Measurements from ENCODE around the gene HTRA3.

HTRA3 gene

GRCh38 chr4:8245884-8246833 is 23.4 kb upstream of the HTRA3 start:
- in situ Hi-C loops (cut with HindIII; ENCODE audit: low sequenced_read_pairs), result no loop called here

DNA sequence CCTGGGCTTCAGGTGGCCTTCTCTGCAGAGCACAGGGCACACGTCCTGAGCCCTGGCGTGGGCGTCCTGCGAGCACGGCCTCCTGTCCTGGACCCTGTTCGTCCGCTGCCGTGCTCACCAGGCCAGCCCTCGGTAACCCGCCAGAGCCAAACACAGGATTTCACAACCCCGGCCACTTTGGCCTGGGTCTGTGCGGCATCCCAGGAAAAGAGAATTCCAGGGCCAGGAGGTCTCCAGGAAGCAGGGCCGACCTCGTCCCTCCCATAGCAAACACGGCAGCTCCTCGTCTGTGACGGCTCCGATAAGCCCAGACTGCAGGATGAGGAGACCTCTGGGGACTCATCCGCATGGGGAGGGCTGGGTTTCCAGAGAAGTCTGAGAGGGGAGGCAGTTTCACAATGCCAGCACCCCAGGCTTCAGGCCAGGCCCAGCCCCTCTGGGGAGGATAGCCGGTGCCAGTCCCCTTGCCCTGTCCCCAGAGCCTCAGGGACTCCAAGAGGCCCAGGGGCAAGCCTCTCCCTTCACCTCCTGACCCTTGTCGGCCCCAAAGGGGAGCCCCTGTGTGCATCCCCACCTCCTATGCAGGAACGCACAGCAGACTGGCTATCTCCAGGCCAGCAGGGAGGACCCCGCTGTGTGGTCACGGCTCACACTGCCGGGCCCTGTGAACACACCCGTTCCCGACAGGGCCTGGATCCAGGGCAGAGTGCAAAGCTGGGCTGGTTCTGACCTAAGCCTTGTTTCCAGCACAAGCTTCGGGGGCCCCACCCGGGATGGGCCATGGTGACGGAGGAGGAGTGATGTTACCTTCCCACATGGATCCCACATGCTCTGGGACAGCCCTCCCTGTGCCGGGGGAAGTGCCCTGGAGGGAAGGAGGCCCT is 22.3 kb upstream of the HTRA3 start:
- in situ Hi-C loops (cut with HindIII; ENCODE audit: low sequenced_read_pairs), result no loop called here

DNA sequence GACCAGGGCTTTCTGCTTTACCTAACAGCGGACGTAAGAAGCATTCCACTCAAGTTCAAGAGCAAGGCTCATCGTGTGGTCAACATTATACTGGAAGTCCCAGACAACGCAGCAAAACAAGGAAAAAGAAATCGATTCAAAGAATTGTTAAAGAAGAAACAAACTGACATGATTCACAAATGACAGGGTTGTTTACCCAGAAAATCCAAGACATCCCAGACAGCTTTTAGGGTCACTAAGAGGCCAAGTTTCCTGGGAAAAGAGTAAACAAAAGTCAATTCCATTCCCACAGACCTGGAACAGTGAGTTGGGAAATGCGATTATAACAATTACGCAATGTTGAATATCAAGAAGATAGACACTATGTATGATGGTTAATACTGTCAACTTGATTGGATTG is 21.5 kb upstream of the HTRA3 start:
- in situ Hi-C loops (cut with HindIII; ENCODE audit: low sequenced_read_pairs), result no loop called here

GRCh38 chr4:8250227-8250626 is 19.3 kb upstream of the HTRA3 start:
- in situ Hi-C loops (cut with HindIII; ENCODE audit: low sequenced_read_pairs), result loop anchor here (5.0 kb wide), 2 partner anchors 67 to 78 kb away; no protein-coding TSS in a partner anchor

GRCh38 chr4:8250637-8251036 is 18.9 kb upstream of the HTRA3 start:
- in situ Hi-C loops (cut with HindIII; ENCODE audit: low sequenced_read_pairs), result loop anchor here (5.0 kb wide), 2 partner anchors 67 to 78 kb away; no protein-coding TSS in a partner anchor

DNA sequence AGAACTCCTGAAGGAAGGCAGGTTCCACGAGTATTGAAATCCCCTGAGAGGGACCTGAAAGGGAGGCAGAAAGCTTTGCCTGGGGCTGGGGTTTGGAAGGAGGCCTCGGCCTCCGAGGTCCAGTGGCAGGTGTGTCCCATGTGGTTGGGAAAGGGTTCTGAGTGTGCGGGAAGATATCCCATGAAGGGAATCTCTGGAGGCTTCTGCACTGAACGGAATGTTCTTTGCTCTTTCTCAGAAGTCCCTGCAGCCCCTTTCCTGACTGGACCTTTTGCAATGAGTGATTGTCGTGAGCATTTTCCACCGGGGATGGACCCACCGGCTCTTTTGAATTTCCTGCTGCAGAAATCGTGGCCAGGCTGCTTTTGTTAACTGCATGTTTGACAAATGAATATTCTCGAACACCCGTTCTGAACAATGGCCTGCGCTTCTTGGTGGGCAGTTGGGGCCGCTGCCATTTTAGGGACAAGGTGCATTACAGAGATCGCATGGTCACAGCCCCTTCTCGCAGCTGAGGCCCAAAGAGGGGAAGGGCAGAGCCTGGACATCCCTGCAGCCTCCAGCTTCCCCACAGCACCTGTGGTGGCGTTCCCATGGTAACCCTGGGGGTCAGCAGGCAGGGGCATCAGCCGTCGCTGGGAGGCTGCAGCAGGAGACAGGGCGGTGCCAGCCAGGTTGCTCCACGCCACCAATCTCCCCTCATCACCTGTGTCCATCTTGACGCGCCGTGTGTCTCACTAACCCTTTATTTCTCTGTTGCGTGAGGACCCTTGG is 18.3 kb upstream of the HTRA3 start:
- in situ Hi-C loops (cut with HindIII; ENCODE audit: low sequenced_read_pairs), result loop anchor here (5.0 kb wide), 2 partner anchors 66 to 79 kb away; no protein-coding TSS in a partner anchor

- in situ Hi-C loops (cut with HindIII; ENCODE audit: low sequenced_read_pairs), result loop anchor here (5.0 kb wide), 2 partner anchors 65 to 80 kb away; no protein-coding TSS in a partner anchor
Observed at GRCh38 chr4:8252301-8253173, 17.0 kb upstream of the HTRA3 start.

- in situ Hi-C loops (cut with HindIII; ENCODE audit: low sequenced_read_pairs), result loop anchor here (5.0 kb wide), 2 partner anchors 63 to 82 kb away; no protein-coding TSS in a partner anchor
Observed at GRCh38 chr4:8254076-8254475, 15.5 kb upstream of the HTRA3 start.

DNA sequence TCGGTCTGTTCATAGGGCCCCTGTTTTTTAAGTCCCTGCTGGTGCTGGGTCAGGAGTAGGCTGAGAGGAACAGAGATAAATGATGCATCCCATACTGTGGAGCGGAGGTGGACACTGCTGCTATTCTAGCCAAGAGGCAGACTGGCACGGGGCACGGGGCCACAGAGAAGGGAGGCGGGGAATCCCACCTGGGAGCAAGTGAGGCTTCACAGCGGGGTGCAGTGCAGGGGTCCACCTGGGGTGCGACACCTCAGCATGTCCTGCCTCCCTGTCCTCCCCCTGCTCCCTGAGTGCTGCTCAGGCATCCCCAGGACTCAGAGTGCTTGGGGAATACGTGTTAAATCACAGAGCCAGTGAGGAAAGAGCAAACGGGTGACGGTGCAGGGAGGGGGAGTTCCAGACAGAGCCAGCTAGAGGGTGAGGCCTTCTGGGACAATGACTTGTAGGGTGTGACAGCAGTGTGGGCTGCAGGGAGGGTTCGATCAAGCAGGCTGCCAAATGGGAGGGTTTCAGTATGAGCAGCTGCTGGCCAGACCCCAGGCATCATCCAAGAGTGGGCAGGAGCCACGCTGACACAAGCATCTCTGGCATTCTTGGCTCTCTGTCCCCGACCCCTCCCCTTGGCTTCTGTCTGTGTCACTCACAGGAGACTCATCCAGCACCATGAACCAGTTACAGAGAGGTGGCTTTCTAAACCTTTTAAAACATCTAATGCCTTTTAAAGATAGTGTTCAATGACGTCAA is 13.7 kb upstream of the HTRA3 start:
- in situ Hi-C loops (cut with HindIII; ENCODE audit: low sequenced_read_pairs), result no loop called here

DNA sequence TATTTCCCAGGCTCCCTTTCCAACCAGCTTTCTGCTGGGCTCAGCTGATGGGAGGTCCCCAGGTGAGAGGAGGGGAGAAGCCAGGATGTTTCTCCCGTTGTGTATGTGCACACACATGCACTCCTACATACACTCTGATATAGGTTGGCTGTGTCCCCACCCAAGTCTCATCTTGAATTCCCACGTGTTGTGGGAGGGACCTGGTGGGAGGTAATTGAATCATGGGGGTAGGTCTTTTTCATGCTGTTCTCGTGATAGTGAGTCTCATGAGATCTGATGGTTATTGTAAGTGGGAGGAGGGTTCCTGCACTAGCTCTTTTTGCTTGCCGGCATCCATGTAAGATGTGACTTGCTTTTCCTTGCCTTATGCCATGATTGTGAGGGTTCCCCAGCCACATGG is 11.7 kb upstream of the HTRA3 start:
- in situ Hi-C loops (cut with HindIII; ENCODE audit: low sequenced_read_pairs), result no loop called here

- in situ Hi-C loops (cut with HindIII; ENCODE audit: low sequenced_read_pairs), result no loop called here
Observed at GRCh38 chr4:8258552-8259212, 10.9 kb upstream of the HTRA3 start.

DNA sequence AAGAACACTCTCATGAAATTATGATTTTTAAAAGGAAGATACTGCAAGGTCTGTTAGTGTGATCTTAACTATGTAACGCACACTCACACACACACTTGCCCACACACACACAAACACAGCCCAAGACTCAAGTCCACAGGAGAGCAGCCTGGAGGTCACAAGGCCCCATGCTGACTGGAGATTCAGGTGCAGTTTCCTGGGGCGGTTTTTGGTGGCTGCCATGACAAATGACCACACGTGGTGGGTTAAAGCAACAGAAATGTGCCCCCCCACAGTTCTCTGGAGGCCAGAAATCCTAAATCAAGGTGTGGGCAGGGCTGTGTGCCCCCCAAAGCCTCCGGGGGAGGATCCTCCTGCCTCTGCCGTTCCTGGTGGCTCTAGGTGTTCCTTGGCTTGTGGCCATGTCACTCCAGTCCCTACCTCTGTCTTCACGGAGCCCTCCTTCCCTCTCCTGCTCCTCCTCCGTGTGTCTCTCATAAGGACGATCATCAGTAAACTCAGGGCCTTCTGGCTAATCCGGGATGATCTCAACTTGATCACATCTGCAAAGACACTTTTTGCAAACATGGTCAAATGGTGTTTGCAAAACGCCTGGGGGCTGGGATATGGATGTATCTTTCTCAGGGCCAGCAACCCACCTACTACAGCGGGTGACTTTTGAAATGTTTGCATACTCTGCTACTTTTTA is 9.7 kb upstream of the HTRA3 start:
- in situ Hi-C loops (cut with HindIII; ENCODE audit: low sequenced_read_pairs), result no loop called here

DNA sequence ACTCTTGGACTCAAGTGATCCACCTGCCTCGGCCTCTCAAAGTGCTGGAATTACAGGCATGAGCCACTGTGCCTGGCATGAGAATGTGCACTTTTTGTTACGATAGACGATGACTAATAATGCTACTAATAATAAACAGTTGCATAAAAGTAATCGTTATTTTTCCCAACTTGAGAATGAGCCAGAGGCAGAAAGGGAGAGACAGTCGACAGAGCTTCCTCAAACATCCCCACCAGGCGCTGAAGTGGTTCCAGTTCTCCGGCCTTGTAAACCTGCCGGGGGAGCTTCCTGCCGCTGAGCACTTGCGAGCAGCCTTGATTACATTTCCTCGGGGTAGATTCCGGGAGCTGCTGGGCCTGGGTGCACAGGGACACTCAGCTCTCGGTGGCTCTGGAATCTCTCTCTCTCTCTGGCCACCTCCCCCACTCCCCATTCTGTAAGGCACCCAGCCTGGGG is 8.9 kb upstream of the HTRA3 start:
- in situ Hi-C loops (cut with HindIII; ENCODE audit: low sequenced_read_pairs), result no loop called here

DNA sequence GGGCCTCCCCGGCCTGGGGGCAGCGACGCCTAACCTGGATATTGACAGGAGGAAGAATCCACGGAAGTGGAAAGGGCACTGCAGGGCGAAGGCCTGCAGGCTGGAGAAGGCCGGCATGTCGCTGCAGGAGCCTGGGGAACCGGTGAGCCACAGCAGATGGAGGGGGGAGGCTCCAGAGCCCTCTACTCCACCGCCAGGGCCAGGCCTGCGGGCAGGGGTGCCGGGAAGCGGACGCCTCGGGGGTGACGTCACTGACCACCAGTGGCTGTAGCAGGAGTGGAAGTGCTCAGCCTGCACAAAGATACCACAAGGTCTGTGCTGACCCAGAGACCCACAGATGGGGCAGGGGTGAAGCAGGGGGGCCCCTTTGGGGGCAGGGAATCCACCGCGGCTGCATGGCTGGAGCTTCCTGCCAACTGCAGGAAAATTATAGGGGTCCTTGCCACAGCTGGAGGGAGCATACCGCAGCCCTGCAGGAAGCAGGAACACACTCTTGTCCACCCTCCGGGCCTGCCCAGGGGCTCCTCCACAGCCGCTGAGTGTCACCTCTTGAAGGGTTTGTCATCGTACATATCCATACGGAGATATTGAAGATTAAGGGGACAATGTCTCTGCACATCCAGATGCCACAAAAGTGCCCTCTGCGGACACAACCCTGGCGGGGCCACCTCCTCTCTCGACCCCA is 7.6 kb upstream of the HTRA3 start:
- in situ Hi-C loops (cut with HindIII; ENCODE audit: low sequenced_read_pairs), result no loop called here

- in situ Hi-C loops (cut with HindIII; ENCODE audit: low sequenced_read_pairs), result no loop called here
Observed at GRCh38 chr4:8262637-8263322, 6.8 kb upstream of the HTRA3 start.

DNA sequence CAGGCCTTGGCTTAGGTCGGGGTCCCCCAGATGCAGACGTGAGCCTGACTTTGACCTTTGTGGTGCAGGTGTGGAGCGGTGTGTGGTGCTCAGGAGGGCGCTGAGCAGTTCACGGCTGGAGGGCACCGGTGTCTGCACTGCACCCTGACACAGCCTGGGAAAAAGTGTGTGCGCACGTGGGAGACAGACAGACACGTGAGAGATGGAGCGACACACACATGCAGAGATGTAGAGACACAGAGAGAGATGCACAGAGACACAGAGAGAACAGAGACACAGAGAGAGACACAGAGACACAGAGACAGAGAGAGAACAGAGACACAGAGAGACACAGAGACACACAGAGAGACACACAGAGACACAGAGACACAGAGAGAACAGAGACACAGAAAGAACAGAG is 6.2 kb upstream of the HTRA3 start:
- in situ Hi-C loops (cut with HindIII; ENCODE audit: low sequenced_read_pairs), result no loop called here

DNA sequence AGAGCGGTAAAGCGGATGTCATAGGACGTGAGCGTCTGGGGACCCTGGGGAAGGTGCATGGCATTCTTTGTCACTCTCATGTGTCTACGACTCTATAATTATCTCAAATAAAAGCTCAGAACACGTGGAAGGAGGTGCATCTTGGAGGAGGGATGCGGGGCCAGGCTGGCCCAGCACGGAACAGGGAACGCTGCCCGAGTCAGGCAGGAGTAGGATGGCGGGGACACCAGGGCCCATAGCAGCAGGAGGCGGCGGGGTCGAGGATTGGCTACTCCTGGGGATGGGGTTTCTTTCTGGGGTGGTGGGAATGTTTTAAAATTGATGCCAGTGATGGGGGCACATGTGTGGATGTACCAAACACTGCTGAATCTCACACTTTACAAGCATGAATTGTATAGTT is 5.4 kb upstream of the HTRA3 start:
- in situ Hi-C loops (cut with HindIII; ENCODE audit: low sequenced_read_pairs), result no loop called here

Measured in endothelial cell of hepatic sinusoid (primary cell).